K562 (cell line): ENCODE results near the gene KCNAB1. TPM values are rescaled to one million over a fixed set of nuclear protein-coding genes. Genes with fewer than 3 reads are reported as not detected.

ENCODE experiments used
- BRCA1 ChIP-seq, 2 experiments: fragments of 450-650 bp in 1 of 2; sonication (generic) in 1 of 2; formaldehyde crosslinking in 1 of 2; IDR thresholded peaks; 2 replicates each; pipeline versions ENCODE4 v1.5.0 to v1.6.1; 2017 to 2020; ENCODE audit warnings: mild to moderate bottlenecking in 1 of 2, missing genetic modification reagents in 1 of 2
- CREB1 ChIP-seq, 2 experiments: sonication (generic) in 1 of 2; formaldehyde crosslinking in 1 of 2; IDR thresholded peaks; 2 replicates each; pipeline versions ENCODE4 v1.6.1 to v1.8.0; 2012 to 2022; ENCODE audit warnings: inconsistent platforms in 1 of 2, mild to moderate bottlenecking in 1 of 2, missing genetic modification reagents in 1 of 2, moderate library complexity in 1 of 2
- CUX1 ChIP-seq: fragments of 200-800 bp; sonication (Bioruptor generic); IDR thresholded peaks from 2 replicates; pipeline ENCODE4 v1.6.1; 2016; ENCODE audit warnings: missing genetic modification characterization, missing compliant biosample characterization
- E2F3 ChIP-seq: fragments of 250-450 bp; sonication (Bioruptor Pico); IDR thresholded peaks from 2 replicates; pipeline ENCODE4 v1.4.0; 2020; ENCODE audit warnings: mild to moderate bottlenecking
- FOXA1 ChIP-seq: fragments of 450-650 bp; IDR thresholded peaks from 2 replicates; pipeline ENCODE4 v1.6.1; 2016; ENCODE audit warnings: mild to moderate bottlenecking, borderline replicate concordance
- FOXA3 ChIP-seq, 2 experiments: fragments of 450-650 bp in 1 of 2; sonication (generic) in 1 of 2; formaldehyde crosslinking; IDR thresholded peaks in 1 of 2; conservative IDR thresholded peaks in 1 of 2; 2 replicates each; pipeline versions ENCODE4 v1.4.0 to v1.8.0; 2020 to 2022; ENCODE audit warnings: mild to moderate bottlenecking in 2 of 2, missing genetic modification reagents in 1 of 2
- GABPA ChIP-seq: fragments of 200-800 bp; sonication (Bioruptor generic); conservative IDR thresholded peaks from 2 replicates; pipeline ENCODE4 v1.6.1; 2016; ENCODE audit warnings: low read depth, missing genetic modification characterization, missing compliant biosample characterization
- GTF2B ChIP-seq: IDR thresholded peaks from 2 replicates; pipeline ENCODE4 v1.6.1; 2011; ENCODE audit not compliant: insufficient read length; ENCODE audit errors: extremely low read depth
- MAFK ChIP-seq: IDR thresholded peaks from 2 replicates; pipeline ENCODE4 v1.6.1; 2011; ENCODE audit warnings: low read length, improper control_type of control experiment
- NCOA1 ChIP-seq: fragments of 450-650 bp; IDR thresholded peaks from 2 replicates; pipeline ENCODE4 v1.6.1; 2016; ENCODE audit warnings: low read depth
- NFYB ChIP-seq: IDR thresholded peaks from 2 replicates; pipeline ENCODE4 v1.6.1; 2011; ENCODE audit warnings: mild to moderate bottlenecking, moderate library complexity; ENCODE audit not compliant: insufficient read length; ENCODE audit errors: extremely low read depth
- ZNF277 ChIP-seq: fragments of 250-450 bp; sonication (Bioruptor Pico); IDR thresholded peaks from 2 replicates; pipeline ENCODE4 v1.8.0; 2022; ENCODE audit warnings: inconsistent platforms, mild to moderate bottlenecking, moderate library complexity, borderline replicate concordance
- polyA plus RNA-seq, 8 experiments: library from polyadenylated mRNA; depleted of rRNA in 4 of 8; stranded (reverse) in 5 of 8; unstranded in 3 of 8; fragments of >200 nt; fragmentation: Nextera tagmentation in 2 of 8; fragmentation: Illumina TruSeq in 1 of 8; extraction: Ambion mirVana in 2 of 8; extraction: Trizol in 1 of 8; gene quantifications; 2 replicates each; pipeline versions ENCODE4 v1.2.1 to v1.2.3, GENCODE V29; 2011 to 2014; ENCODE audit warnings: inconsistent platforms in 1 of 8, missing spikeins in 1 of 8
- total RNA-seq, 7 experiments: library from RNA; depleted of rRNA in 6 of 7; stranded (reverse); fragments of >200 nt in 6 of 7; fragmentation: Illumina TruSeq in 2 of 7; extraction: Trizol in 2 of 7; gene quantifications; 2 replicates each; pipeline versions ENCODE4 v1.2.1 to v1.2.3, GENCODE V29; 2011 to 2021; ENCODE audit warnings: low replicate concordance in 1 of 7

The KCNAB1 gene
- total and polyA plus RNA-seq, 9 of the 15 experiments (the other 6 are each of a cell fraction or from before 2014, with no cell fraction given), result 0.14 to 1.2 (median 0.51) TPM

- TF ChIP-seq CUX1 (CRISPR knock-in tag) (no peak), GABPA (tag) (no peak), GTF2B (no peak), CREB1 (IDR thresholded peaks at IDR 0.05) (no peak), CREB1 (CRISPR knock-in tag; IDR thresholded peaks at IDR 0.05) (no peak), ZNF277 (CRISPR knock-in tag) (no peak), FOXA3 (CRISPR knock-in tag; conservative IDR thresholded peaks at IDR 0.05 in 1 of 2, IDR thresholded peaks at IDR 0.05 in 1 of 2) (no peak), E2F3 (CRISPR knock-in tag) (no peak), MAFK (no peak), FOXA1 (no peak), BRCA1 (IDR thresholded peaks at IDR 0.05) (no peak), BRCA1 (CRISPR knock-in tag; IDR thresholded peaks at IDR 0.05) (no peak), NFYB (no peak), NCOA1 (no peak)
Observed at GRCh38 chr3:156264771-156265170, 144.4 kb downstream of the KCNAB1 start (continued).
